GM19099 (cell line): ENCODE measurements around the gene KAT2A.

Experiments used
- POLR2A ChIP-seq: IDR thresholded peaks from 3 replicates; pipeline ENCODE4 v1.6.1; 2011; ENCODE audit warnings: low read depth; ENCODE audit not compliant: insufficient read length; ENCODE audit errors: extremely low read depth

The KAT2A gene

DNA sequence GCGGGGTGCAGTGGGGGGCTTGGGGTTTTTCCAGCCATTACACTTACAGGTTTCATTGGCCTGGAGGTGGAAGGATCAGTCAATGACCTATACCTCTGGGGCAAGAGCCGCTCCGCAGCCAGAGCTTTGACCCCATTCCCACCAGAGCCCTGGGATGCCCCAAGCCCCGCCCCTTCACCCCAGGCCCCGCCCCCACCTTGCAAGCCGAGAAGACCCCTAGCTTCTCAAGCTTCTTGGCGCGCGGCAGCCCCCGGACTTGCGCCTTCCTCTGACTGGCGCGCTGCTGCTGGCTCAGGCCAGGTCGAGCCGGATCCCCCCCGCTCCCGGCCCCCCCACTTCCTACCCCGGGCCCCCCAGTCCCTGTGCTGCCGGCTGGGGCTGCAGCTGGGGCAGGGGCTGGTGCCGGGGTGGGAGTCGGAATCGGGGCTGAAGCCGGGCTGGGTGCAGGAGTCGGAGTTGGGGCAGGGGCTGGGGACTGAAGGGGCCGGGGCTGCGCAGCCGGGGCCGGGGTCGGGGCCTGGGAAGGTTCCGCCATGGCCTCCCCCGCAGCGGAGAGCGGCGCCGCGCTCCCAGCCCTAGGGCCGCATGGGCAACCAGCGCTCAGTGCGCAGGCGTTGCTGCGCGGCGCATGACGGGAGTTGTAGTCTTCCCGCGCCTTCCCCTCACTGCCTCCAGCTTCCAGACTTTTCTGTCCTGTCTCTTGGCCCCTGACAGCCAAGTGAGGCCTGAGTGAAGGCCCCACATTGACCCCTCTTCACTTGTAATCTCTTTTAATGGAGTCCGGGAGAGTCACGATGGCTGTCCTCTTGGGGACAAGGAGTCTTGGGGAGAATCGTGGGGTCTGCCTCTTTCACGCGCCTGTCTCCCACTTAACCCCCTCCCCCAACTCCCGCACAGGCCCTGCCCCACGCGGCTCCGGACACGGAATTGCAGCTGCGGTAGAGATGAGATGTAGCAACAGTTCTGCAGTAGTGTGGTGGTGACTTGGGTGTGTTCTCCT lies at the start of gene KAT2A:
TSS of gene KAT2A (minus strand) at position 598 of the 1,000 bp plus-strand sequence. CDS start at position 535, 63 bp downstream.
- TF ChIP-seq POLR2A: peak; percentile 81

GRCh38 chr17:42169351-42169750 lies 48.2 kb upstream of the KAT2A start:
- TF ChIP-seq POLR2A: no peak

DNA sequence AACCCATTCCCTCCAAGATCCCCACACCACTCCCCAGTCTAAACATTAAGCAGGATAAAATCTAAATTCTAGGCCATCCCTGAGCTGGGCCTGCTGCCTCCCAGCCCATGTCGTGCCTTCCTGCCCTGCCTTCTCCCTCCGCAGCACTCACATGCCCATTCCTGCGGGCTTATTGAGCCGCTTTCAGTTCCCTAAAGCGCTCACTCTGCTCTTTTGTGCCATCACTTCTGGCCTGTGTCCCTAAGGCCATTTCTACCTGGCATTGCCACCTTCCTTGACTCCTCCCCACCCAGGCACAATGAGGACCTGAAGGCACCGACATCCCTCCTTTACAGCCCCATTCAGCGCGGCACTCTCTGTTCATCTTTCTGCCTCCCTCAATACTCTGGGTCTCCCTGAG lies 46.6 kb upstream of the KAT2A start:
- TF ChIP-seq POLR2A: no peak

- TF ChIP-seq POLR2A: no peak
Measured at GRCh38 chr17:42166196-42166763, 45.1 kb upstream of the KAT2A start.

- TF ChIP-seq POLR2A: no peak
Measured at GRCh38 chr17:42165751-42166150, 44.6 kb upstream of the KAT2A start.

DNA sequence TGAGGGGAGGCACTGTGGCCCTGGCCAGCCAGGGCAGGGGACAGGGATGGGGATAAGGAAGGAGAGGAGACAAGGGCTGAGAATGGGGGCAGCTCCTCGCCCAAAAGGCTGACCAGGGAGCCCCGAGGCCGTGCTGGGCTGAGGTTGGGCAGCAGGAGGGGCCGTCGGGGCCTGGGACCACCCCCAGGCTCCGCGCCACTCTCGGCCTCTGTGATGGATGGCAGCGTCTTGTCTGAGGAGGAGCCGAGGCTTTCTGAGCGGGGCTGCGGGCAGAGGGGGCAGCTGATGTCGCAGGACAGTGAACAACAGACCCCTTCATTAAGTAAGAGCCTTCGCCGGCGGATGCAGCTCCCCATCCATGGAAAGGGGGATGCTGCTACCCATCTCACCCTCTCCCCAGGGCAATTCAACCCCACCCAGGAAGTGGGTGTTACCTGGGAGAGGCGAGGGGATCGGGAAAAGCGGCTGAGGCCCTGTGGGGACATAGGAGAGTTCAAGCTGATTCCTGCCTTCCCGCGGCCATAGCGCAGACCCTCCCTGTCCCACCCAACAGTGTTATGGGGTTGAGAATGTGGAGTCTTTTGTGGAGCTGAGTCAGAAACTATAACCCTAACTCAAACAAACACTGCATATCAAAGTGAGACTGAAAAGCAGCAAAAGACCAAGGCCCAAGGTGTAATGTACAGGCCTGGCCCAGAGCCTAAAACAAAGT lies 42.7 kb upstream of the KAT2A start:
- no peak for TF ChIP-seq POLR2A

DNA sequence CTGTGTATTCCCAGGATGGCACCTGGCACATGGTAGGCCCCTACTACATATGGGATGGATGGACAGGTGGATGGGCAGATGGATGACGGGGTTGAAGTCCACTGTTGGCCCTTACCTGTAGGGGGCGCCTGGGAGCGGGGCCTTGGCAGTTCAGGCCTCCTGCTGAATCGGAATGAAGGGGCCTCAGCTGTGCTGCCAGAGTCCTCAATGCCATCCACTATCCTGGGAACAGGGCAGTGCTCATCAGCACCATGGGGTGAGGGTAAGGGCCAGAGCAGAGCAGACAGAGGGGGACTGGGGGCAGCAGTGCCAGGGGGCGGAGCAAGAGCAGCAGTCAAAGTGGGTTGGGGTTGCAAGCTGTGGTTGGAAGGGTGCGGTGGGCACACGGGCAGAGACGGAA lies 41.9 kb upstream of the KAT2A start:
- TF ChIP-seq POLR2A: no peak

GRCh38 chr17:42160531-42160910 lies 39.4 kb upstream of the KAT2A start:
- no peak for TF ChIP-seq POLR2A

- no peak for TF ChIP-seq POLR2A
Measured at GRCh38 chr17:42159796-42160530, 38.8 kb upstream of the KAT2A start.

DNA sequence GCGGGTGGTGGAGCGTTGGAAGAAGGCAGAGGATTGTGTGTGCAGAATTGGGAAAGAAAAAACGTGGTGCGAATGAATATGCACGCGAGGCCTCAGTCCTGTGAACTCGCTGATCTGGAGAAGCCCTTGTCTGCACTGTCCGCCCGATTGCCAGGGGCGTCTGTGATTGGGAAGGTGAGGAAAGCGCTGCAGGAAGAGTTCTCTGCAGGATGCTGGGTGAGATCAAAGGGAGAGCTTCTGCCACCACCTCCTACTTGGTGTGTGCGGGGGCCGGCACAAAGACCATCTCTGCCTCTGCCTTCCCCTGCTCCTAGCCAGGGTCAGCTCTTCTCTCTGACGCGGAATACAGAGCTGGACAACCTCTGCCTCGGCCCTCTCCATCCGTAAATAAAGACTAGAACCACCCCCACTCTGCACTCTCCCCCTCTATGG lies 34.5 kb upstream of the KAT2A start:
- TF ChIP-seq POLR2A: no peak

DNA sequence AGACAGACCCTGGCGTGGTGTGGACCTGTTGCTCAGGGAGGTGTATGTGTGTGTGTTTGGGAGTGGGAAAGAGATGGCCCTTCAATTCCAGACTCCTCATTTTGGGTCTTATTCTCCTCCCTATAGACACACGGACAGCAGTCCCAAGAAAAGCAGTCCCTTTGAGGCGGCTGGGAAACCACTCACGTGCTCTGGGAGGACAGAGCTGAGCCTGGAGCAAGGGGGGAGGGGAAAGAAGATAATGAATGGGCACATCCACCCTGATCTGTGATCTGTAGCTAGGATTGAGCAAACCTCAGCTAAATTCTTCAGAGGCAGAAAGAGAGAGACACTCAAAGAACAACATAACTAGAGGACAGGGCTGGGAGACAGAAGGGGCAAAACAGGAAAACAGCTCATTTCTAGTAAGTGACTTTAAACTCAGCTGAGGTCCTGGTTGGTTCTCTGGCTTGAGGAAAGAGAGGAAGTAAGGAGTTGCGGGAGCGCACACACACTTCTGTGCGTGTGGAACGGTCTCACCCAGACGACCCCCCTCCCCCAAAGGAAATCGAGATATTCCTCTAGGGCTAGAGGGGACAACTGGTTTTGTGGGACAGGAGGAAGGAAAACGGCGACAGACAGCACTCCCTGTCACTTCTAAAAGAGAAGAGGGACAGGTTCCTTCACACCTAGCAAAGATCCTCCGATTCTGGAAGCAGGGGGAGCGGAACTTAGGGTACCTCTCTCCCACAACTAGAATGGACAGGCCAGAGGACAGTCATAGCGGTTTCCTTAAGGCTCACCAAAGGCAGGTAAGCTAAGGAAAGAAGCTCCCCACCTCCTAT lies 33.0 kb upstream of the KAT2A start:
- TF ChIP-seq POLR2A: no peak

DNA sequence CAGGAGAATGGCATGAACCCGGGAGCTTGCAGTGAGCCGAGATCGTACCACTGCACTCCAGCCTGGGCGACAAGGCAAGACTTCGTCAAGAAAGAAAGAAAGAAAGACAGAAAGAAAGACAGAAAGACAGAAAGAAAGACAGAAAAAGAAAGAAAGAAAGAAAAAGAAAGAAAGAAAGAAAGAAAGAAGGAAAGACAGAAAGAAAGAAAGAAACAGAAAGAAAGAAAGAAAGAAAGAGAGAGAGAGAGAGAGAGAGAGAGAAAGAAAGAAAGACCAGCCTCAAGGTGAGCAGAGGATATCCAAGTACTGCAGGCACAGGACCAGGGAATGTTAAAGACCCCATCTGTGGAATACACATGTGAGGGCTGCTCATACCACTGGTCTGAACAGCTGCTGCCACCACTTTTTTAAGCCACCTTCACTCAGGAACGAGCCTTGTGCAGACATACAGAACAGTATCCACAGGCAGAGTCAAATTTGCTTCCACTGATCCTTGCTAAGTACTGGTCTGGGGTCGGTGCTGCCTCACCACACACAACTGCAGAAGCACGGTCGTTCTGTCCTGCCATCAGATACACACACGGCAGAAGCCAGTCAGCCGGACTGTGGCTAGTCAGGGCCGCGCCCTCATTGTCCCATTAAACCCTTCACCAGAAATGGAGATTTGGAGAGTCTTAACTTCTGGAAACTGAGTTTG lies 25.9 kb upstream of the KAT2A start:
- TF ChIP-seq POLR2A: no peak

DNA sequence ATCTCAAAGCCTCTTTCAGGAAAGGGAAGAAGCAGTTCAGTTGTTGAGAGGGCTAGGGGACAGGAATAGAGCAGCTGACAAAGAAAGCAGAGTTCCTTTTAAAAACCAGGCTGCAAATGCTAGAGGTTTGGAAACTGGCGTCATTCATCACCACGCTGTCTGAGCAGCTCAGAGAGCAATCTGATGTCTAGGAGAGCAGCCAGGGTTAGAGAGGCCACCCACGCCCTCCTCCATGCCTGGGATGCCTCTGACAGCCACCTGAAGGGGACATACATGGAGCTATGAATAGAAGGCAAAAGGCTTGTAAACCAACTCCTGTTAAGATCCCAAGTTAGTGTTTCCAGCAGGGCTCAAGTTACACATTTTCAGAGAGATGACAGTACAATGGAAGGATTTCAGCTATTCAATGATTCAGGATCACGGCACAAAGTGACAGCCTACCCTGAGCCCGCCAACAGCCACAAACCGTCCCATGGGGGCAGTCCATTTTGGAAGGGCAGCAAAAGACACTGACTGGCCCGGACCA lies 21.3 kb upstream of the KAT2A start:
- TF ChIP-seq POLR2A: no peak
